Medulla oblongata (tissue), 1 donor: ENCODE measurements around the gene TJP3.

ENCODE experiments used
- DNase-seq: peaks from one replicate; pipeline ENCODE4 v3.0.0-alpha.2; 2015; ENCODE audit errors: extremely low spot score

TJP3 gene

DNA sequence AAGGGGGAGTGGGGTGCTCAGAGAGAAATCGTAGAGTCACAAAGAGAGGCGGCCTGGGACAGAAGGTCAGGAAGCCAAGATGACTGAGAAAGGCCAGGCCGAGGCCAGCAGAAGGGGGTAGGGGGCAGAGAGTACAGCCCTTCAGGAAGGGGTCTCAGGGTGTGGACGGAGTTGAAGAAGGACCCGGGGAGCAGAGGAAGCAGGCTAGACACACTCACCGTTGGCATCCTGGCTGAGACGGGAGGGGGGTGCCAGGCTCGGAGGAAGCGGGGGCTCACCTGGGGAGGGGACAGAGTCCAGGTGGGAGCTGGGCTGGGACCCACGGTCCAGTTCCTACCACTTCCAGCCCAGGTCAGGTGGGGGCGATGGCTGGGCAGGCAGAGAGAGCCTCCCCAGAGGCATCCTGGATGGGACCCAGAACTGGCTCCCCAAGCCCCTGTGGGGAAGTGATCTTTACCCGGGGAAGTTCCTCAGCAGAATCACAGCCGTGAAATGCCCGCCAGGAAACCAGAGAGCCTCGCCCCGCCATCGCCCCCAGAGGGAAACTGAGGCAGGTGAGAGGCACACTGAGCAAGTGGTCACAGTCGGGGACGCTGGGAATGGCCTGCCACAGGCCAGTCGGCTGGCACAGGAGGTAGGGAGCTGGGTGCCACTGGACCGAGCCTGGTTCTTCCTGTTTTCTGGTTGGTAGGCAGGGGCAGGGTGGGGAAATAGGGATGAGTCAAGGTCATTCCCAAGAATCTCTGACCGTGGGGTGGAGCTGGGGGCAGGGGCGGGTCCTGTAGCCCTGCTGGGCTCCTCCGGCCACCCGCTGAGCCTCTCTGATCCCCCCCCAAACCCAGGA is 76.6 kb downstream of the TJP3 start:
- no peak for DNase-seq

- no peak for DNase-seq
Measured at GRCh38 chr19:3785451-3785937, 77.3 kb downstream of the TJP3 start.

DNA sequence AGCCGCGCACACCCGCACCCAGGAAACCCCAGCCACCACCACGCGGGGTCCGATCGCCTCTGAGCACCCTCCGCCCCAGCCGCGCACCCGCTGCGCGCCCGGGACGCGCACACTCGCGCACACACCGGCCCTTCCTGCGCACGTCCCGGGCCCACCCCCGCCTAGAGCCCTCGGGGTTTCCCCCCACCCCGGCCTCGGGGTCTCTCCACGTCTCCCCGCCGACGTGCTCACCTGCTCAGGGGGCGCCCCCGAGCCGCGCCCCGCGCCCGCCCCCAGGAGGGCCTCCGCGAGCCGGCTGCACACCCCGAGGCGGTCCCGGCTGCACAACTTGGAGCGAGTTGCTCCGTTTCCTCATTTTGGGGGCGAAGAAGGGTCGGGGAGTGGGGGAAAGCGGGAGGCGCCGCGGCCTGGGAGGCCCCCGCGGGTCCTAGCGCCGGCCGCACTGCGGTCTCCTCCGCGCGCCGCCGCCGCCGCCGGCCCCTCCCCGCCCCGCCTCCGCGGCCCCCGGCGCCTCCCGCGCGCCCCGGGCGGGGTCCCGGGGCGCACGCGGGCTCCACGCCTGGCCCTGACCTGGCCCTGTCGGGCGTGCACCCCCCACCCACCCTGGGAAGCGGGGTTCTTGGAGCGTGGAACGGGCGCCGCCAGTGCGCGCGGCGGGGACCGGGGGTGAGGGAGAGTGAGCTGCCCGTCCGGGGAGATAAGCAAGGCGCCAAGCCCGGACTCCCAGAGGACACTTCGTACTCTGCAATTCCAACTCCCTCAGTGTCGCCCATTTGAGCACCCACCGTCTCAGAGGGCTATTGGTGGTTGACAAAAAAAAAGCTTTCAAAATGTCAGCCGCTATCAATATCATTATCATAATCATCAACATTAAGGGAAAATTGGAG is 78.0 kb downstream of the TJP3 start, which contains the start of gene MATK:
Gene MATK, minus strand, starts transcription at position 444 of the 887 bp plus-strand sequence. CDS start 1,246 bp downstream, outside the sequence.
- DNase-seq: no peak

- no peak for DNase-seq
Measured at GRCh38 chr19:3788996-3789778, 81.0 kb downstream of the TJP3 start.

DNA sequence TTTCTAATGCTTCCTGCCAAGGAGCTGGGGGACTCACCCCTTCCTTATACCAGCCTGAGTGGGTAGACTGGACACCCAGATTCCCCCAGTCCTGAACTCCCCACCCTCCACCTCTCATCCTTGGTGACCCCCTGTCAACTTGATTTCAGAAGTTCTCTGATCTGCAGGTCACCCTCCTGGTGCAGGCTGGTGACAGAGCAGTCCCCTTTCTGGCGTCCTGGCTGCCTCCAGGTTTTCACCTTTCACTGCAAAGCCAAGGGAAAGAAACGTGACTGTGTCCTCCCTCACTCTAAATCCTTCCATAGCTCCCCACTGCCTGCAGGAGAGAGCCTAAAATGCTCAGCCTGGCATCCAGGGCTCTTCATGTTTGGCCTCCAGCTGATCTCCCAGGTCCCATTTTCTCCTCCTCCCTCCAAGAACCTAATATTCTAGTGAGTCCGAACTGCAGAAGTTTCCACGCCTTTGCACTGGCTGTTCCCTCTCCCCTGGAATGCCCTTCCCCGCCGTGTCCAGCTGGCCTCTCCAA is 82.1 kb downstream of the TJP3 start:
- DNase-seq: no peak

GRCh38 chr19:3790941-3791340 is 82.8 kb downstream of the TJP3 start:
- no peak for DNase-seq

DNA sequence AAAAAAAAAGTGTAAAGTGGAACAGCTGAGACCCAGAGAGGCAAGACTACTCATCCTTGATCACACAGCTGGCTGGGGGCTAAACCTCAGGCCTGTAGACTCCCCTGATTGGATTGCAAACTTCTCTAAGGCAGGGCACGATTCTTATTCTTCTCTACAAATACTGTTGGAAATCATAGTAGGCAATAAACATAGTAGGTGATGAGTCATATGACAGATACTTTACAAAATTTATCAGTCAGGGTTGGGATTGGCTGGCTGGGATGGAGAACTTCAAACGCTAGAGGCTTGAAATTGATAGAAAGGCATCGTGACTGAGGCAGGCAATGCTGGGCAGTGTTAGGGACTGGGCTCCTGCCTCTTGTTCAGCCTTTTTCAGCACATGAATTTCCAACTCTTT is 83.9 kb downstream of the TJP3 start:
- DNase-seq: no peak

DNA sequence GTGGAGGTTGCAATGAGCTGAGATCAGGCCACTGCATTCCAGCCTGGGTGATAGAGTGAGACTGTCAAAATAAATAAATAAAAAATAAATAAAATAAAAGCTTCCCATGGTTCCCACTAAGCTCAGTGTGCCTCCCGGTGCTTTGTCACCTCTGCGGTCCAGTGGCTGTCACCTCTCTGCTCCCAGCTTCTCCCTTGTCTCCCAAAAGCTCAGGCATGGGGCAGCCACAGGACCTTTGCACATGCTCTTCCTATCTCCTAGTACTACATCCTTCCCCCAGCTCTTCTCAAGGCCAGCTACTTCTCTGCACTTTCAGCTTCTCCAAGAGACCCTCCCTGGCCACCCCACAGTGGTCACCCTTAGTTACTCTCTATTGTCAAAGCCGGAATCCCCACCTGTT is 85.6 kb downstream of the TJP3 start:
- DNase-seq: no peak

DNA sequence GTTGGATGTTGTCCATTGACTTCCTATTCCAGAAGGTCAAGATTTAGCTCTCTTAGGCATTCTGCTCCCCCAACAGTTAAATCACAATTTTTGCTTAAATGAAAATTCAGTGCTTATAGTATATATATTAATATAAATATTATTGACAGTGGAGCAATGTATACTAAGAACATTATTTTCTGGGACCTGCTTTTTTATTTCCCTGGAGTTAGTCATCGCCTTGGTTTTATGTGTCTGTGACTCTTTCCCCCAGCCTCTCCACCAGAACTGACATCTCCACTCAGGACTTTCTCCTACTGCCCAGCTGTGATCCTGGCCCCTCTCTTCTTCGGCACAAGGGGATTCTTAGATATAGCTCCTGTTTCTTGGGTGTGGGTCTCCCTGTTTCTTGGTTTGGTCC is 88.2 kb downstream of the TJP3 start:
- DNase-seq: no peak

DNA sequence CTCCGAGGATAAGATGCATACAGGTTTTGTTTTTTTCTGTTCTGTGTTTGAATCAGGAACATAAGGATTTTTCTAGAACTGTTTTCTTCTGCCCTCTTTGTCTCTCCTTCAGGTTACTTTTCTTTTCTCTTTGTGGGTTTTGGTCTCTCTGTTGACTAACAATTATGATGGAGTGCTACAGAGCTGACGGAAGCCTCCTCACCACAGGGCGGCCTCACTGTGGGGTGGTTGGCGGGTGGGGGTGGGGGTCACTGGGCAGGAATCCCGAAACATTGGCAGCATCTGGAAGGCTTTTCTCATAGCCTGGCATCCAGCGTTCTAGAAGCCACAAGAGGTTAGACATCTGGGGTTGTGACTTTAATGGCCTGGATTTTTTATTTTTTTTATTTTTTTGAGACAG is 90.0 kb downstream of the TJP3 start:
- no peak for DNase-seq
